Measurements from ENCODE around the gene CCL1.

The CCL1 gene

DNA sequence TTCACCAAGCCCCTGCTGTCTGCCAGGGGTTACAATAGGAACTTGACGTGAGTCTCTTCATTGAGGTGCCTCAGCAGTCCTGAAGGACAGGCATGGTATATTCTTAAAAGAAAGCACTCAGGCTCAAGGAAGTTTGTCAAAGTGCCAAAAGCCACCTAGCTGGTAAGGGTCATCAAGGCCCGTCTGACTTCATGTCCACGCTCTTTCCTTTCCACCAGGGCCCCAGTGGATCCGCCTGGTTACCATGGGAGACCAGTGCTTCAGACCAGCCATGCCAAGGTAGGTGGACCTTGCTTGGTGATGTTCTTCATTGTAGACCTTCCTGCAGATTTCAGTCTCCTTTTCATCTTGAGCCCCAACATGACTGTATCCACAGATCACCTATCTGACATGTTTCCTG, 27.6 kb upstream of the CCL1 start:
- no peak for DNase-seq (ENCODE audit: extremely low read depth, low read depth)
- no peak for TF ChIP-seq CTCF (IDR thresholded peaks at IDR 0.05; ENCODE audit: low read depth, low read length)

DNA sequence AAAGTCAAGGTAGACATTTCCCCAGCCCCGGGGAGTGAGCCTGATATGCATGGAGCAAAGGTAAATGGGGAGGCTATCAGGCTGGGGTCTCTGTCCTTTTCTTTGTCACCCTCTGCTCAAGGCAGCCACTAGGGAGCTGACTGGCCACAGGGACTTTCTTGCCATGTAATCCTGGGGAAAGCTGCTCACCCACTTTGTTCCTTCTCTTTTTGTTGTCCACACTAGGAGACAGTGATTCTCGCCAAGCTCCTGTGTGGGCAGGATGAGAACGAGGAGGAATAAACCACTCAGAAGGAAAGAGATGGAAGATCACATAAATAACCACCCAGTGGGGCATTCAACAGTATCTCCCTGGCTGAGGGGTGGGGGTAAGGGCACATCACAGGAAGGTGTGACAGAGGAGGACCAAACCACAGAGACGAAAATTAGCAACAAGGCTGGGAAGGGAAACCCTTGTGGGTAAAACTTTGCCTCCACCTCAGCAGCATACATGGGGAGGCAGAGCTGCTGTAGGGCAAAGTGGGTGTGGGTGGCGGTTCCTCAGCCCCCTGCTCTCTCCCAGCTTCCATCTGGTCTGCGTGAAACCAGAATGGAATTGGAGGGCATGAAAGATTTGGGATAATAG, 26.2 kb upstream of the CCL1 start:
- TF ChIP-seq CTCF (IDR thresholded peaks at IDR 0.05; ENCODE audit: low read depth, low read length): no peak
- DNase-seq (ENCODE audit: extremely low read depth, low read depth): no peak

- no peak for TF ChIP-seq CTCF (IDR thresholded peaks at IDR 0.05; ENCODE audit: low read depth, low read length)
- no peak for DNase-seq (ENCODE audit: extremely low read depth, low read depth)
Observed at GRCh38 chr17:34387566-34387965, 24.5 kb upstream of the CCL1 start.

DNA sequence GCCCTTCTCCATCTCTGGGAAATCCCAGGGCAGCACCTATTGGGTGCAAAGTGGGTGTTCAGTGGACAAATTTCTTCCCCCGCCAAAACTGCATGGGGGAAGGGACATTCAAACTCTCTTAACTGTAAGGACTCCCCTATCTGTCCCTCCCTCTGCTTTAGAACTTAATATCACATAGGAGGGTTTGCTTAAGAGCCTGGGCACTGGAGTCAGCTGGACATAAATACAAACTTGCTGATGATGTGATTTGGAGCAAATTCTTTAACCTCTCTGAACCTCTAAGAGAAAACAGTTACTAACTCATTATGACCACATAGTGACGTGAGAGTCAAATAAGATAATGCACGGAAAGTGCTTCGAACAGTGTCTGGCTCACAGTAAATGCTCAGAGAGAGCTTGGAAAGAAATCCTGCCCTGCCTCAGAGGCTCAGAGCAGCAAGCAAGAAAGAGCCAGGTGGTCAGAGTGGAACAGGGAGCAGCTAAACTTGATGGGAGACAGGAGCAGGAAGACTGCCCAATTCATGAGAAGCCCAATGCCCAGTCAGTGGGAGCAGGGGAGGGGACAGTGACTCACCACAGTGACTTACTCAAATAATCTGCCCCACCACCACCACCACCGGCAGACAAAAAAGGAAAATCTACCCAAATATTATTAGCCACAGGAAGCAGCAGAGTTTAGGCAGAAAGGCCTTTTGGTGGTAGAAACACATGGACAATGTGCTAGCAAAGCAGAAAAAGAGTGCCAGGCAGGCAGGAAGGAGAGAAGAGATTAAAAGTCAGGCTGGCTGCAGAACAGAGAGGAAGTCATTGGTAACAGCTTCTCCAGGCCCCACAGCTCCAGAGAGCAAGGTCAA, 23.9 kb upstream of the CCL1 start:
- TF ChIP-seq CTCF (IDR thresholded peaks at IDR 0.05; ENCODE audit: low read depth, low read length): no peak
- no peak for DNase-seq (ENCODE audit: extremely low read depth, low read depth)

GRCh38 chr17:34386343-34386696, 23.3 kb upstream of the CCL1 start:
- TF ChIP-seq CTCF (IDR thresholded peaks at IDR 0.05; ENCODE audit: low read depth, low read length): no peak
- DNase-seq (ENCODE audit: extremely low read depth, low read depth): no peak

GRCh38 chr17:34384822-34385605, 22.0 kb upstream of the CCL1 start:
- DNase-seq (ENCODE audit: extremely low read depth, low read depth): no peak
- no peak for TF ChIP-seq CTCF (IDR thresholded peaks at IDR 0.05; ENCODE audit: low read depth, low read length)

DNA sequence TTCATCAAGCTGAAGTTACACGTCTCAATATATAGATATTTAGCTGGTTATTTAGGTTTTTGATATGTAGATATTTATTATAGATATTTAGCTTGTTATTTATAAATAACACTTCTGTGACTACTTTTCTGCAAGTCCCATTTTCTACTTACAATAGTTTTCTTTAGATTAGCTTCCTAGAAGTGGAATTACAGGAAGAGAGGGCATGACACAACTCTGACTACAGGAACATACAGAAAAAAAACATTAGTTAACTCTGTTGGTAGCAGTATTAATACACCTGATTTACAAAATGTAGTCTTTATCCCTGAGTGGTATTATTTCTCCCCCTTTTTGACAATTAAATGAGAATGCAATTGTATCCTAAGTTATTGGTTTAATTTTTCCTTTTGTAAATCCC, 21.2 kb upstream of the CCL1 start:
- no peak for TF ChIP-seq CTCF (IDR thresholded peaks at IDR 0.05; ENCODE audit: low read depth, low read length)
- DNase-seq (ENCODE audit: extremely low read depth, low read depth): no peak

All from AG09319 (cell line).